Ishikawa (cell line): ENCODE data around the gene SNAI3.

Source experiments
- CREB1 ChIP-seq: IDR thresholded peaks from 2 replicates; pipeline ENCODE4 v1.6.1; 2012; ENCODE audit warnings: low read depth
- MAX ChIP-seq: IDR thresholded peaks from 2 replicates; pipeline ENCODE4 v1.6.1; 2012
- NFIC ChIP-seq: IDR thresholded peaks from 2 replicates; pipeline ENCODE4 v1.6.1; 2012
- RAD21 ChIP-seq: IDR thresholded peaks from 2 replicates; pipeline ENCODE4 v1.6.1; 2012; ENCODE audit warnings: low read depth
- TAF1 ChIP-seq: IDR thresholded peaks from 2 replicates; pipeline ENCODE4 v1.6.1; 2012; ENCODE audit warnings: low read depth, mild to moderate bottlenecking
- YY1 ChIP-seq: IDR thresholded peaks from 2 replicates; pipeline ENCODE4 v1.6.1; 2012; ENCODE audit warnings: low read depth

- TF ChIP-seq RAD21 (no peak), NFIC (no peak), YY1 (no peak), MAX (no peak), CREB1 (no peak), TAF1 (no peak)
Measured at GRCh38 chr16:88701581-88702370, 15.5 kb upstream of the SNAI3 start.
